GM19023 (cell line): ENCODE results near the gene MAPKAPK2.
"Not testable (repeated sequence)": the region's sequence is repeated elsewhere in the genome, so short reads cannot be mapped to it uniquely, and the experiment has no call there.

ENCODE experiments used
- ATAC-seq: cut with Tn5 transposase; IDR thresholded peaks from one replicate; pipeline ENCODE4 v1.9.1; 2021; ENCODE audit warnings: mild to moderate bottlenecking, moderate library complexity; ENCODE audit not compliant: unreplicated experiment

Gene MAPKAPK2

GRCh38 chr1:206738370-206739366 lies 54.0 kb downstream of the MAPKAPK2 start:
- ATAC-seq: peak; percentile 6

DNA sequence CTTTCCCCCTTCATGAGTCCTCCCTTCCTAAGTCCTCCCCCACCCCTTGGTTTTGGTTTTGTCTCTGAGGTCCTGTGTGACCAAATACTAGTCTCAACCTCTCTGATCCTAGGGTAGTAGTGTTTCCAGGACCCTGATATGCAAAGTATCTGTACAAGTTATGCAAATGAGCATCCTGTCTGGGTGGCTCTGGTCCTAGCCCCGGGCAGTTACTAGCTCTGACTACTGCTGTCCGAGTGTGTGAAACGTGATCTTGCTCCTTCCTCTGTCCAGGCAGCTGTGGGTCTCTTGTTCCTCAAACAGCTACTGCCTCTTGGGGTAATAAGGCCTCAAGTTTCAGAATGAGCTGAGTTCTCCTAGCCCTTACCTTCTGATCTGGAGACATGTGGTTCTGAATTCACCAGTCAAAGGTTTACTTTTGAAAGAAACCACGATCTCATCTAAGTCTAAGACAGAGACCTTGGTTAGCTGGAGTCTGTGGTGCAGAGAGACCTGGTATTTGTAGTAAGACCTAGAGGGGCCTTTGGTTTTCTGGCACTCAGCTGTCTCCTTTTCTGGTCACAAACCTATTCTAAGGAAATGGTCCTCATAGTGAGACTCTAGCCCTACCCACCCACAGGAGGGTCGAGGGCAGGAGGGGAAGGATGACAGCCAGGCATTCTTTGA lies 54.8 kb downstream of the MAPKAPK2 start:
- peak; percentile 83 for ATAC-seq

DNA sequence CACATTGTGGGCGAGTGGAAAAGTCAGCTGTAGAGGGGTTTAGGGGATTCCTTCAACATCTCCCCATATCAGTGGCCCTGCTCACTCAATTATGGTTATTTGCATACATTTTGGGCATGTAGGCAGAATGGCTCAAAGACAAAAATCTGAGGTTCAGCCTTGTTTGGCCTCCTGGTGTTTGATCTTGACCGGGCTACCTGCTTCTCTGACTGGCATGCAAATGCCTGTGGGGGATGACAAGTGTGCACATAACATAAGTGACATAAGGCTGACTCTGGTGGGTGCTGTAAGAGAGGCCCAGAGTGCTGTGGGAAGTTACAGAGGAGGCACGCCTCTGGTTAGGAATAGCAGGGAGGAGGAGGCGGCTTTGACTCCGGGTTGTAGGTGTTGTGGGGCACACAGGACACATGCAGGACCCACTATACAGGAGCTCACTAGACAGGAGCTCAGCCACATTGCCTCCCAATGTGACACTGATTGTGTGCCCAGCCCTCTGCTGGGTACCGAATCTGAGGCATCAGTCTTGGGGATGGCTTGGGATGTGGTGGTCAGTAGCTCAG lies 56.5 kb downstream of the MAPKAPK2 start:
- ATAC-seq: no peak

DNA sequence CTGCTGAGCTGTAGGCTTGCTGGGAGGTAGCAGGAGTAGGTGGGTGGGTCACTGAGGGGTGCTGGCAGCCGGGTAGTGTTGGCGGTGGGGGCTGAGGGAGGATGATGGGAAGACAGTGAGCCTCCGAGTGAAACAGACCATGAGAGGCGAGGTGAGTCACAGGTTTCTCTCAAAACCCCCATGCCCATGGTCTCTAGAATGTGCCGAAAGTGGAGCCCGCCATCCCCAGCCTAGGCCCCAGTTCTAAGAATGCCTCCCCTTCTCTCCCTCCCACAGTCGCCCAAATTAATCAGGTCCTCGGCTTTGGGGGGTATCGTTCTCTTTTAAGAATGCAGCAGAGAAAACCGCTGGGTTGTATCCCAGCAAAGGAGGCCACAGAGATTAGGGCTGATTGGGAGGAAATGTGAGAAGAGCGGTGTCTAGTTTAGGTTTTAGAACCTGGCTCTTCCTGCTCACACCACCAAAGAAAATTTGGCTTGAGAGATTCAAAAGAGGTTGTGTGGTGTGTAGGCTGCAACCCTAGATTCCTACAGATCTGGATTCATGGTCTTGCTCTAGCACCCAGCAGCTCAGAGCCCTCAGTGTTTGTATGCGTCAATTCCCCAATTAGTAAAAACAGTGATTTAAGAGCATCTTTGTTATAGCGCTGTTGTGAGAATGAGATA lies 58.1 kb downstream of the MAPKAPK2 start:
- no peak for ATAC-seq

DNA sequence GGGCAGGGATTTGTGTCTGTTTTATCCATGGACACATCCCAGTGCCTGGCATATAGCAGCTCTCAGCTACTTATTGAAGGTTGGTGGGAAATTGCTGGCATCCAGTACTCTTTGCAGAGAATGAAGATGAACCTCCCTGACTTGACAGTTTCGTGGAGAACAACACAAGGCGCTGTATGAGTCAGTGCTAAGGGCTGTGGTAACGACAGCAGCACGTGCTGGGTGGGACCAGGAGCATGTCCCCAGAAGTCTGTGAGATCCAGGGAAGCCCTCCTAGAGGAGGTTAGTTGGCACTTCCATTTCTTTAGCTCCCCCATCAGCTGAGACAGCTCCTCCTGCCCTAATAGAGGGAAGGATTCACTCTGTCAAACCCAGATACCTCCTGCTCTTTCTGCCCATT lies 60.0 kb downstream of the MAPKAPK2 start:
- ATAC-seq: no peak

DNA sequence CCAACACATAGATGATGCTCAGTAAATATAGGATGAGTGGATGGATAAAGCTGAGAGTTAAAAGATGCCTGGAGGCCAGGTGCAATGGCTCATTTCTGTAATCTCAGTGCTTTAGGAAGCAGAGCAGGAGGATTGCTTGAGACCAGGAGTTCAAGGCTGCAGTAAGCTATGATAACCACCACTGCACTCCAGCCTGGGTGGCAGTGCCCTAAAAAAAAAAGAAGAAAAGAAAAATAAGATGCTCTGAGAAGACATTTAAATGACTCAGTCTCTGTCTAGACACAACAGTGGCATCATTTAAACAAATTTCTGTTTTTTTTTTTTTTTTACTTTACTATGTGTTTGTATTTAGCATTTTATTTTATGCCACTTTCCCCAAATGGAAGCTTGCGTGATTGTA lies 60.6 kb downstream of the MAPKAPK2 start:
- ATAC-seq: no peak

DNA sequence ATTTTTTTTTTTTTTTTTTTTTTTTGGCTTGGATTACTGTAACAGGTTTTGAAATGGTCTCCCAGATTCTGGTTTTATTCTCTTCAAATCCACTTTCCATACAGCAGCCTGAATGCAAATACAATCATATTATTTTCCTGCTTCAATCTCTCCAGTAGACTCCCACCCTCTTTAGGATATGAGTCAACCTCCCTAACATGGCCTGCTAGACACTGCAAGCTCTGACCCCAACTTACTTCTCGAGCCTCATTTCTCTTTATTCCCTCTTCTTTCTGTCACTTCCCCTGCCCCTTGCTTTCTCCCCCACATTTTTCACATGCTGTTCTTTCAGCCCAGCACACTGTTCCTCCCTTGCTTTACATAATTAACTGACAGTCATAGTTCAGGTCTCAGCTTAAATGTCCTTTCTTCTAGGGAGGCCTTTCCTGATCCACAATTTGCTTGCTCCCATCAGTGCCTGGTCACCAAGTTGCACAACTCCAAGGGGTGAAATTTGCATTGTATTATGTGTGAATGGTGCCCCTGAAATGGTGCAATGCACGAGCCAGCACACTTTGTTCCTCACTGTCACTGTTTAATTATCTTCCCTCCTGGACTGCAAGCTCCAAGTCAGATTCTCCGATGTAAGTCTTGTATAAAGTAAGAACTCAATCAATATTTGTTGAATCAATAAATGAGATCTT lies 63.8 kb downstream of the MAPKAPK2 start:
- ATAC-seq: no peak

GRCh38 chr1:206751891-206752290 lies 67.2 kb downstream of the MAPKAPK2 start:
- ATAC-seq: no peak

GRCh38 chr1:206752481-206752880 lies 67.8 kb downstream of the MAPKAPK2 start:
- ATAC-seq: no peak

DNA sequence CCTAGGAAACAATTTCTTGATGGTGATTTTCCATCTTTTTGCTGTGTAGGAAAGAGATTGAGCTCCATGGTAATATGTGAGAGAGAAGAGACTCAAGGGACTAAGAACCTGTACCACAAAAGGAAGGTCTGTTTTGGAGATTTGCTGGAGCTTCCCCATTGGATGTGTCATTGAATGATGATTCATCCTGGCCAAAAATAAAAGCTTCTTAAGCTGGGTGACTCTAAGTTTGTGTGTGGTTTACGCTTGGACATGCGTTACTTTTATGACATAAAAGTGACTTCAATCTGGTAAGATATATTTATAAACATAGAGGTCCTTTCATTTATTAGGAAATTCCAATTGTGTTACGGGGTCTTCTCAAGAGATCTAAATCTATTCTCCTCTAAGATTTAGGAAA lies 68.4 kb downstream of the MAPKAPK2 start:
- no peak for ATAC-seq

GRCh38 chr1:206754011-206754410 lies 69.3 kb downstream of the MAPKAPK2 start:
- no peak for ATAC-seq

DNA sequence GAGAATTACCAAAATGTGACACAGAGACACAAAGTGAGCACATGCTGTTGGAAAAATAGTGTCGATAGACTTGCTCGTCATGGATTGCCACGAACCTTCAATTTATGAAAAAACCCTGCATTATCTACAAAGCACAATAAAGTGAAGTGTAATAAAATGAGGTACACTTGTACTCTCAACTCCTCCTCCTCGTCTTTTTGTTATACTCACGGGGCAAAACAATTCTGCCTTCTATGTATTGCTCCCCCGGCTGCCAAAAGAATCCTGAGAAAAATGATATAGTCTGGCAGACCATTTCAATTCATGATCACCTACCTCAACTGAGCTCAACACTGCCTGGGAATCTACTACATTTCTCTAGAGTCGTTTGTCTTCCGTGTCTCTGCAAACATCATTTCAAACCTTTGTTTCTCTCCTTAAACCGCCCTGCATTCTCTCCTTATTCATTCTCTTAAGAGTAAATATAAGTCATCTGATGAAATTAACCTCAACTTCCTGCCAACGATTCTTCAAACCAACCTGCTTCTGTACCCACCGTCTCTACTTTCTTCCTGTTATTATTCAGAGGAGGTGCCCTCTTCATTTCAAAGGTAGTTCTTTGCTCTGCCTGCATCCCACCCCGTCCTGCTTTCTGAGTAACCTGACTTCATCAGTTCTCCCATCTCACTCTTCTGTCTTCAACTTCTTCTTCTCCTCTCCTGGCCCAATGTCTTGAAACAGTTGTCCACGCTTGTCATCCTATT lies 73.0 kb downstream of the MAPKAPK2 start:
- ATAC-seq: no peak

- ATAC-seq: no peak
Measured at GRCh38 chr1:206760590-206760989, 75.9 kb downstream of the MAPKAPK2 start.

DNA sequence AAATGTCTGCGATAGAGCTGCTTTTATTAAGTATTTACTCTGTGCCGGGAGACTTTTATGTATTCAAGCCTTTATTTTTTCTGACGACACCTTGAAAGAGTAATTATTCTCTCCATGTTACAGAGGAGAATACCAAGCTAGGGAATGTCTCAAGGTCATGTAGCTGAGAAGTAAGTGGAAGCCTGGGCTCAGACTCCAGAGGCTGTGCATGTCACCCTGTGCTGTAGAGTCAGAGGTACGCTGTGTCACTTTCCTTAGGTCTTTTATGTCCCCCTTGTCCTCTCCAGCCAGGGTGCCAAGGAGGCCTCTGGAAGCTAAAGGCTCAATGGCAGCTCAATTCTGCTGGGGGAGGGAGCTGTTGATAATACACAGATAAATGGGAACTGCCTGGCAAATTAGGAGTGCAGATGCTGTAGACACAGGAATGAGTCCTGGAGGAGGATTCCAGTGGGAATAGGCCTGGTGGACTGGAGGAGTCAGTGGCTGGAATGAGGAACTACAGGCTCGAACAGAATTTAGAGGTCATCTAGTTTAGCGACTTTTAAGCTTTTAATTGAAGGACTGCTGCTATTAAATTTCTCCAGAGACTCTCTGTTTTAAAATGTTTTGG lies 76.6 kb downstream of the MAPKAPK2 start:
- no peak for ATAC-seq

- not testable (repeated sequence) for ATAC-seq
Measured at GRCh38 chr1:206762741-206763364, 78.1 kb downstream of the MAPKAPK2 start.

- not testable (repeated sequence) for ATAC-seq
Measured at GRCh38 chr1:206765771-206766170, 81.1 kb downstream of the MAPKAPK2 start.

- peak; percentile 56 for ATAC-seq
Measured at GRCh38 chr1:206766251-206766856, 81.6 kb downstream of the MAPKAPK2 start.

GRCh38 chr1:206768472-206769303 lies 84.0 kb downstream of the MAPKAPK2 start:
- ATAC-seq: no peak
